GM13977 (cell line): ENCODE results near the gene TMEM171.

Experiments used
- DNase-seq: peaks from one replicate; pipeline ENCODE4 v3.0.0; 2012; ENCODE audit warnings: low spot score
- CTCF ChIP-seq: IDR thresholded peaks from 2 replicates; pipeline ENCODE4 v1.5.1; 2012; ENCODE audit warnings: mild to moderate bottlenecking, control low read depth; ENCODE audit not compliant: insufficient read depth; ENCODE audit errors: extremely low read depth, missing control alignments
- in situ Hi-C: fragments of 300-500 bp; cut with MboI; formaldehyde crosslinking; loops from one replicate; pipeline ENCODE4 v1.12.0; 2022; ENCODE audit warnings: low sequenced_read_pairs, low pct_unique_long_range_greater_than_20kb, mixed read lengths, inconsistent platforms; ENCODE audit not compliant: unreplicated experiment

The TMEM171 gene

GRCh38 chr5:73096239-73096575 is 24.2 kb upstream of the TMEM171 start:
- no peak for DNase-seq
- TF ChIP-seq CTCF, result no peak
- in situ Hi-C loops, result no loop called here

GRCh38 chr5:73097740-73098139 is 22.6 kb upstream of the TMEM171 start:
- in situ Hi-C loops, result no loop called here
- DNase-seq, result no peak
- no peak for TF ChIP-seq CTCF

GRCh38 chr5:73100109-73100508 is 20.3 kb upstream of the TMEM171 start:
- no peak for DNase-seq
- in situ Hi-C loops, result no loop called here
- TF ChIP-seq CTCF, result no peak

- in situ Hi-C loops, result no loop called here
- no peak for TF ChIP-seq CTCF
- DNase-seq, result no peak
These were observed 16.5 kb upstream of the TMEM171 start for GRCh38 chr5:73103870-73104299.

GRCh38 chr5:73104326-73104725 is 16.0 kb upstream of the TMEM171 start:
- in situ Hi-C loops, result no loop called here
- no peak for TF ChIP-seq CTCF
- no peak for DNase-seq

GRCh38 chr5:73106335-73106734 is 14.0 kb upstream of the TMEM171 start:
- no peak for DNase-seq
- no peak for TF ChIP-seq CTCF
- in situ Hi-C loops, result no loop called here

GRCh38 chr5:73110190-73110589 is 10.2 kb upstream of the TMEM171 start:
- no peak for TF ChIP-seq CTCF
- no peak for DNase-seq
- in situ Hi-C loops, result no loop called here
